Common myeloid progenitor, CD34-positive (primary cell): ENCODE results near the gene TFEB.

Experiments used
- CTCF ChIA-PET: fragments of 350-600 bp; sonication (Branson Sonifier 250); formaldehyde crosslinking; loops from one replicate; lab custom pipeline; 2021; ENCODE audit warnings: antibody characterized with exemption; lab: Charles Lee
- POLR2A ChIA-PET: fragments of 350-600 bp; sonication (Branson Sonifier 250); formaldehyde crosslinking; loops from one replicate; lab custom pipeline; 2021; ENCODE audit warnings: antibody characterized with exemption; lab: Charles Lee
- DNase-seq, 3 donors: peaks; one replicate each; pipeline versions ENCODE4 v3.0.0 to v3.0.0-alpha.2; 2013
- H3K27ac ChIP-seq, 2 experiments: 1 replicate in 1 of 2; 2 replicates in 1 of 2; pipeline ENCODE4 v1.7.0; 2013; ENCODE audit warnings: inconsistent platforms in 2 of 2, low read length in 2 of 2, mild to moderate bottlenecking in 2 of 2, low read depth in 1 of 2, moderate library complexity in 1 of 2; ENCODE audit not compliant: severe bottlenecking in 2 of 2, insufficient read depth in 1 of 2, poor library complexity in 1 of 2
- H3K27me3 ChIP-seq, 5 experiments: replicated peaks in 2 of 5; 1 replicate in 3 of 5; 2 replicates in 2 of 5; pipeline versions ENCODE4 v1.6.1 to v1.7.0; 2013; ENCODE audit warnings: low read length in 4 of 5, mild to moderate bottlenecking in 2 of 5, moderate library complexity in 2 of 5, inconsistent platforms in 1 of 5; ENCODE audit not compliant: insufficient read depth in 5 of 5, control insufficient read depth in 4 of 5
- H3K36me3 ChIP-seq, 4 experiments: 1 replicate in 2 of 4; 2 replicates in 2 of 4; pipeline versions ENCODE4 v1.6.1 to v1.7.0; 2013; ENCODE audit warnings: low read length in 3 of 4, control low read depth in 1 of 4, mild to moderate bottlenecking in 1 of 4; ENCODE audit not compliant: control insufficient read depth in 4 of 4, insufficient read depth in 4 of 4
- H3K4me1 ChIP-seq, 4 experiments: 1 replicate in 3 of 4; 2 replicates in 1 of 4; pipeline versions ENCODE4 v1.6.1 to v1.7.1; 2013; ENCODE audit warnings: low read length in 3 of 4, mild to moderate bottlenecking in 3 of 4, control low read depth in 1 of 4, inconsistent platforms in 1 of 4, moderate library complexity in 1 of 4; ENCODE audit not compliant: control insufficient read depth in 4 of 4, insufficient read depth in 4 of 4; ENCODE audit errors: control extremely low read depth in 1 of 4
- H3K4me3 ChIP-seq, 7 experiments: 1 replicate in 4 of 7; 2 replicates in 3 of 7; pipeline versions ENCODE4 v1.5.1 to v1.7.0; 2013; ENCODE audit warnings: mild to moderate bottlenecking in 7 of 7, low read length in 6 of 7, moderate library complexity in 6 of 7, inconsistent platforms in 2 of 7, low read depth in 2 of 7, control low read depth in 1 of 7; ENCODE audit not compliant: insufficient read depth in 4 of 7, control insufficient read depth in 1 of 7; ENCODE audit errors: extremely low read depth in 1 of 7
- H3K9me3 ChIP-seq, 5 experiments: 1 replicate in 4 of 5; 2 replicates in 1 of 5; pipeline versions ENCODE4 v1.6.1 to v1.7.1; 2013; ENCODE audit warnings: low read length in 4 of 5, mild to moderate bottlenecking in 2 of 5, inconsistent platforms in 1 of 5, low read depth in 1 of 5, moderate library complexity in 1 of 5; ENCODE audit not compliant: control insufficient read depth in 4 of 5, insufficient read depth in 2 of 5; ENCODE audit errors: control extremely low read depth in 1 of 5
- WGBS: methylation state at CpG from one replicate; pipeline ENCODE4 v1.1.5; 2013; ENCODE audit not compliant: insufficient coverage; 5-methylcytosine and 5-hydroxymethylcytosine counted together

Gene TFEB

DNA sequence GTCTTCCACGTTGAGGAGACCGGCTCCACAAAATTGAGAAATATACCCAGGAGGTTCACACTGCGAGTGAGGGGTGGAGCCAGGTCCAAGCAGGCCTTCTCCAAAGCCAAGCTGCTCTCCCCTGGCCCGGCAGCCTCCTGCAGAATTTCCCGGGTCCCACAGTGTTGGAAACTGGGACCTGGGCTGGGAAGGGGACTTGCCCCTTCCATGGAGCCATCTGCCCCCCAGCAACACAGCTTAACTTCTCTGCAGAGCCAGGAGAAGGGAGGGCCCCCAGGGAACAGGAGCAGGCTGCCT lies 61.8 kb downstream of the TFEB start:
- Histone ChIP-seq H3K9me3 (peaks cover 0 to 3% (median 0%) of the 10 kb centered on the region in 5 experiments), H3K36me3 (no peaks in the 10 kb centered on the region), H3K4me3 (no peak overlapping the region), H3K27me3 (peaks cover 0 to 4% (median 0%) of the 10 kb centered on the region in 5 experiments), H3K4me1 (peaks cover 0 to 5% (median 0%) of the 10 kb centered on the region in 4 experiments), H3K27ac (no peak overlapping the region)
- 95% methylated on average over 4 of the region's 5 CpGs for whole genome bisulfite sequencing
- POLR2A ChIA-PET = no interaction called here
- CTCF ChIA-PET = interaction anchor here (1.2 to 1.3 kb wide), 2 partner anchors 71 to 305 kb away, joined by 4 to 6 read pairs; no protein-coding TSS in a partner anchor
- DNase-seq = no peak

DNA sequence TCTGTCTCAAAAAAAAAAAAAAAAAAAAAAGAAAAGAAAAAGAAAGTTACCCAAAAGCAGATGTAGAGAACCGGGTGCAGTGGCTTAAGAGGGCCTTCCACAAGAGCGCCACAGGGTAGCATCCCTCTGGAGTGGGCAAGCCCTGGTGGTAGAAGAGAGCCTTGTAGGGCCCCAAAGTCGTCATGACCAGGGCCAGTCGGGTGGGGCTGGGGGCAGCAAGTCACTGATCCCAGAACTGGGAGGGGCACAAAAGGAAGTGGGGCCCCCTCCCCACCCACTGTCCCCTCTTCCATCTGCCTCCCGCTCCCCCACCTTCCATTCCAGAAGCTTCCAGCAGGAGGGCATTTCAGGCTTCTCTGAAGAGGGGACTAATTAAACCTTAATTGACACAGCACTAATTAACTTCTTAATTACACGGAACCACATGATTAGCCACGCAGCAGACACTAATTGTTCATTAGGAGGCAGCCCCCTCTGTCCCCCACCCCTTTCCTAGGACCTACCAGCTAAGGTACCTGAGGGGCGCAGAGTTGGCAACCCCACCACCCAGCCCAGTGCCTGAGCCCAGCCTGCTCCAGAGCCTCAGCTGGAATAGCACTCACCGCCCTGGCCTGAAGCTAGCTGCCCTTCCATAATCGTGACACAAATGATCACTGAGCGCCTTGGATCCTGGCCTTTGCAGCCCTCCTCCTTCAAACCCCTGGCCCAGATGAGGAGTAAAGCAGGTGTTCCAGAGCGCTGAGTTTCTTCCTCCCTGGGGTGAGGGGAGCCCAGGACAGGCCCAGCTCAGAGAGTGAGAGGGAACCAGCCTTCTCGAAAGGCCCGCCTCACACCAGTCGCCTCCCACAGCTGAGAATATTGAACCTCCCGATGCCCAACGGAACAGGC lies 62.3 kb downstream of the TFEB start:
- ChIA-PET CTCF (interaction anchor here (1.2 to 1.3 kb wide), 2 partner anchors 71 to 305 kb away, joined by 4 to 6 read pairs; no protein-coding TSS in a partner anchor), POLR2A (no interaction called here)
- peaks cover 0 to 5% (median 0%) of the 10 kb centered on the region in 4 experiments for H3K4me1 ChIP-seq
- H3K27ac ChIP-seq = no peak overlapping the region
- no peaks in the 10 kb centered on the region for H3K36me3 ChIP-seq
- H3K27me3 ChIP-seq = peaks cover 0 to 4% (median 0%) of the 10 kb centered on the region in 5 experiments
- WGBS = 97% methylated on average over 15 of the region's 17 CpGs
- H3K9me3 ChIP-seq = peaks cover 0 to 3% (median 0%) of the 10 kb centered on the region in 5 experiments
- H3K4me3 ChIP-seq = no peak overlapping the region
- DNase-seq = no peak

DNA sequence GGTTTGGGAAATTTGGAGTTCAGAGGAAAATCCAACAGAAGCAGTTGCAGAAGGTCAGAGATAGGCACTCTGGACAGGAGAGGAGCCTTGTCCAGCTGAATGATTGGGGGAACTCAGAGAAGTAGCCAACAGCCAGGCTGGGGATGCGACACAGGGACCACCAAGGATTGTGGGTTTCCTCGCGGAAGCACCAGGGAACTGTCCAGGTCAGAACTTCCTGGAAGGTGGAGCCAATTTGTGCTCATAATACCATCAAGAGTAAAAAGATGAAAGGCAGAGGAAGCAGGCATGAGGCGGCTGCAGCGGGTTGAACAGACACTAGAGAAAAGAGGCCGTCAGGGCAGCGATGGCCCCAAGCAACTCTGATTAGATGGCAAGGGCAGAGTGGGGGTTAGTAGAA lies 63.4 kb downstream of the TFEB start:
- ChIA-PET CTCF (no interaction called here), POLR2A (no interaction called here)
- Histone ChIP-seq H3K27ac (no peak overlapping the region), H3K4me3 (no peak overlapping the region), H3K36me3 (no peaks in the 10 kb centered on the region), H3K27me3 (peaks cover 0 to 4% (median 0%) of the 10 kb centered on the region in 5 experiments), H3K9me3 (peaks cover 0 to 3% (median 0%) of the 10 kb centered on the region in 5 experiments), H3K4me1 (peaks cover 0 to 5% (median 0%) of the 10 kb centered on the region in 4 experiments)
- no peak for DNase-seq
- 86% methylated on average over 7 of the region's 7 CpGs for WGBS

- no peak overlapping the region for H3K4me3 ChIP-seq
- H3K4me1 ChIP-seq = peaks cover 0 to under 1% (median 0%) of the 10 kb centered on the region in 4 experiments
- no peak for DNase-seq
- ChIA-PET CTCF (interaction anchor here (1.0 to 1.4 kb wide), 2 partner anchors 11 to 12 kb away, joined by 3 read pairs; no protein-coding TSS in a partner anchor), POLR2A (no interaction called here)
- WGBS = 54% methylated on average over 4 of the region's 5 CpGs
- H3K36me3 ChIP-seq = no peaks in the 10 kb centered on the region
- H3K27ac ChIP-seq = no peak overlapping the region
- H3K9me3 ChIP-seq = peaks cover 0 to 3% (median 0%) of the 10 kb centered on the region in 5 experiments
- H3K27me3 ChIP-seq = peaks cover 0 to 4% (median 0%) of the 10 kb centered on the region in 5 experiments
These were observed 64.0 kb downstream of the TFEB start for GRCh38 chr6:41671376-41671775.

- ChIA-PET CTCF (interaction anchor here (1.0 to 1.4 kb wide), 2 partner anchors 11 to 12 kb away, joined by 3 read pairs; no protein-coding TSS in a partner anchor), POLR2A (interaction anchor here (0.5 kb wide), 1 partner anchor 131 kb away, joined by 3 read pairs; no protein-coding TSS in a partner anchor)
- Histone ChIP-seq H3K4me3 (no peak overlapping the region), H3K27ac (no peak overlapping the region), H3K27me3 (peaks cover 0 to 4% (median 0%) of the 10 kb centered on the region in 5 experiments), H3K4me1 (no peaks in the 10 kb centered on the region), H3K9me3 (peaks cover 0 to 3% (median 0%) of the 10 kb centered on the region in 5 experiments), H3K36me3 (no peaks in the 10 kb centered on the region)
- WGBS = 100% methylated on average over 7 of the region's 9 CpGs
- no peak for DNase-seq
These were observed 64.6 kb downstream of the TFEB start for GRCh38 chr6:41670703-41671360.

- ChIA-PET POLR2A (no interaction called here), CTCF (no interaction called here)
- Histone ChIP-seq H3K36me3 (no peaks in the 10 kb centered on the region), H3K4me1 (no peaks in the 10 kb centered on the region), H3K4me3 (no peak overlapping the region), H3K27me3 (peaks cover 0 to 4% (median 0%) of the 10 kb centered on the region in 5 experiments), H3K9me3 (peaks cover 0 to 3% (median 0%) of the 10 kb centered on the region in 5 experiments), H3K27ac (no peak overlapping the region)
- no CpG with 5 or more reads among the region's 2 CpGs for WGBS
- no peak for DNase-seq
These were observed 66.4 kb downstream of the TFEB start for GRCh38 chr6:41668968-41669367.
